ENCODE results near the gene UNC13B.

The UNC13B gene

GRCh38 chr9:35116539-35116897, 45.3 kb upstream of the UNC13B start:
- H3K4me3 ChIP-seq (ENCODE audit: low read length), result peak overlapping the region; percentile 97
- no peak for TF ChIP-seq CTCF (conservative IDR thresholded peaks at IDR 0.05; ENCODE audit: low read length)
- no peak for DNase-seq (ENCODE audit: low read depth)

- peak; percentile 93 for TF ChIP-seq CTCF (conservative IDR thresholded peaks at IDR 0.05; ENCODE audit: low read length)
- H3K4me3 ChIP-seq (ENCODE audit: low read length), result peak overlapping the region; percentile 97
- DNase-seq (ENCODE audit: low read depth), result peak; percentile 95
These were observed 44.8 kb upstream of the UNC13B start for GRCh38 chr9:35116898-35117551.

GRCh38 chr9:35134920-35135319, 26.9 kb upstream of the UNC13B start:
- no peak for TF ChIP-seq CTCF (conservative IDR thresholded peaks at IDR 0.05; ENCODE audit: low read length)
- no peak overlapping the region for H3K4me3 ChIP-seq (ENCODE audit: low read length)
- DNase-seq (ENCODE audit: low read depth), result no peak

GRCh38 chr9:35135988-35136387, 25.8 kb upstream of the UNC13B start:
- no peak for DNase-seq (ENCODE audit: low read depth)

GRCh38 chr9:35136866-35137265, 24.9 kb upstream of the UNC13B start:
- no peak for DNase-seq (ENCODE audit: low read depth)
- no peak overlapping the region for H3K4me3 ChIP-seq (ENCODE audit: low read length)
- TF ChIP-seq CTCF (conservative IDR thresholded peaks at IDR 0.05; ENCODE audit: low read length), result no peak

More at GRCh38 chr9:35135988-35136387, 25.8 kb upstream of the UNC13B start:
- no peak overlapping the region for H3K4me3 ChIP-seq (ENCODE audit: low read length)
- TF ChIP-seq CTCF (conservative IDR thresholded peaks at IDR 0.05; ENCODE audit: low read length), result no peak

- no peak overlapping the region for H3K4me3 ChIP-seq (ENCODE audit: low read length)
These were observed 21.7 kb upstream of the UNC13B start for GRCh38 chr9:35140093-35140492.

More at GRCh38 chr9:35140093-35140492, 21.7 kb upstream of the UNC13B start:
- DNase-seq (ENCODE audit: low read depth), result no peak
- no peak for TF ChIP-seq CTCF (conservative IDR thresholded peaks at IDR 0.05; ENCODE audit: low read length)

All from AG10803 (cell line).